ENCODE results near the gene NDST3.

NDST3 gene

DNA sequence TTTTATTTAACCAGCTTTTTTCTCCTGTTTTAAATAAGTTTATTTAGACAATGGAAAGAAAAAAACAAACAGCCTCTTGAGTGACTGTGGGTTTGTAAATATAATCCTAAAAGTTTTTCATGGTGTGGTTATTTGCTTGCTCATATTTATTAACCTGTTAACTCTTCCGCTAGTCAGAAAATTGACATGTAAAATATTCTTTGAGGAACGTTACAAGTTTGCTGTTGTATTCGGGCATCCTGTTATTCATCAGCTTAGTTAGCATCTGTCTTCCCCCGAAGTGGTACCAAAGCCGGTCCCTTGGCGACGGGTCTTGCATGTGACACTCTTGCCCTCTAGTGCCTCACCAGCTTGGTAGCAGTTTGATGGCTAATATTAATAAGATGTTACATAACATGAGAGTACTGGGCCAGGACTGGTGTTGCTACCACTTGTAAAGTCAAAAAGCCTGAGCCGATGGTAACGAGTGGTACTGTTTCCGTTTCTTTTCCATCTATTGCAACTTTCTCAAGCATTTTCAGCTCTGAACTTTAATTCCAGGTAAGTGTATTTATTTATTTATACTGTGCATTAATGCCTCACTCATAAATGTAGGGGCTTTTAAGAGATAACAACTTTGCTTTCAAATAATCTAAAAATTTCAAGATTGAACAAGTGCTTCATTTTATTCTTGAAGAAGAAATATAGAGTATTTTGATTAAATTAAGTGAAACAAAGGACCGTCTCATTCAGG lies at the start of gene NDST3:
TSS of gene NDST3 (plus strand) at position 434 of the 733 bp plus-strand sequence. CDS start 19,425 bp downstream, outside the sequence.
- peak in 46 of 51 donors; percentile 1 to 85 (median 48) for DNase-seq

DNA sequence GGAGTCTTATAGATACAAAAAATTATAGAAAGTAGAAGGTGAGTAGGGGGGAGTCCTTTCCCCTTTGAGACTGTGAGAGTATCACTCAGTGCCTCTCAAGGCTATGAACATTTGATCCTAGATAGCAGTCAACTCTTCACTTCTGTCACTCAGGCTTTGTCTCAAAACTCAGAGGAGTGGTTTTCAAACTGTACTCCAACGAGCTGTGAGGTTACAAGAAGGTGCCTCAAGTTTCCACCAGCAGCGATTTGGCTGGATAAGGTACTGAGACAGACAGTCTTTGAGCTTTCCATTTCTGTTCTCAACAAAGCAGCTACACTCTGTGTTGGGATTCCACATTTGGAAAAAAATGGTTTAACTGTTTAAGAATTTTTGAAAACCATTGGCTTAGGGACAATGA lies 48.0 kb upstream of the NDST3 start:
- DNase-seq, result no peak

- no peak for DNase-seq
These were observed 46.8 kb upstream of the NDST3 start for GRCh38 chr4:117987464-117987863.

- no peak for DNase-seq
These were observed 37.4 kb upstream of the NDST3 start for GRCh38 chr4:117996891-117997290.

- DNase-seq, result no peak
These were observed 30.2 kb upstream of the NDST3 start for GRCh38 chr4:118004088-118004487.

DNA sequence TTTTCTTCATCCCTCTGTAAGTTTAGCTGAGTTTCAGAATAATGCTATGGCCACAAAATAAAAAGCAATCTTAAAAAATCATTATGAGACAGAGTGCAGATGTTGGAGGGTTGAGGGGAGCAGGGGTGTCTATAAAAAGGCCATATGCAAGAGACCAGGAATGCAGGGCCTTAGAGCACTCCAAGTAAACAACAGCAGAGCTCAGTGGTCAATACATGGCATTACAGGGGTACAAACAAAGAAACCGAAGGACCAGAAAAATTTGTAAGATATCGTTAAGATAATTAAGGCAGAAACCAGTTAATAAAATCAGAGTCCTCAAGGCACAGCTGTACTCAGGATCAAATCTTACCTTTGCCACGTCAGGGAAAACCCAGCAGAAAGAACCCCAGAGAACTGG lies 28.4 kb upstream of the NDST3 start:
- DNase-seq, result no peak

GRCh38 chr4:118012142-118012541 lies 22.1 kb upstream of the NDST3 start:
- DNase-seq, result no peak

DNA sequence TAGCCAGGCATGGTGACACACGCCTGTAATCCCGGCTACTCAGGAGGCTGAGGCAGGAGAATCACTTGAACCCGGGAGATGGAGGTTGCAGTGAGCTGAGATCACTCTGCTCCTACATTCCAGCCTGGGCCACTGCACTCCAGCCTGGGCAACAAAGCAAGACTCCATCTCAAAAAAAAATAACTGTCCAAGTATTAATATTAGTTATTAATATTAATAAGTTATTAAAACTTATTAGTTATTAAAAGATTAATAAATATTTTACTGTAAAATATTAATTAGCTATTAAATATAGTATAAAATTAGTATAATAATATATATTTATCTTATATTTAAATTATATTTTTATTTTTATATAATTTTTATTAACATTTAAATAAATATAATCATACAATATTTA lies 19.5 kb upstream of the NDST3 start:
- no peak for DNase-seq

GRCh38 chr4:118018381-118019145 lies 15.7 kb upstream of the NDST3 start:
- DNase-seq, result no peak

DNA sequence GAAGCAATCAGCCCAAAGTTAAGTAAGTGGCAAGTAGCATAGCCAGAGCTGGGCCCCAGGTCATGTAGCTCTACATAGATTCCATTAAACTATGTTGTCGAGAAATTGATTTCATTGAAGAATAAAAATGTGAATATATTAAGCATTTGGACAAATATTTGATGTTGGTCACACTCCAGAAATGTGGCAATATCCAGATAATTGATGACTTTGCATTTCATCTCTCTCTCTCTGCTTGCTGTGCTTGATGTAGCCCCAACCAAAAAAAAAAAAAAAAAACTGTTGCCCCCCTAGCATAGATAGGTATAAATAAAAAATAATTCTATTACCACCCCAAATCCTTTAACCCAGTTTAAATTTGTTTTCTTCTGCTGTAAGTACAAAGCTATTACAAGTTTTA lies 7.5 kb upstream of the NDST3 start:
- no peak for DNase-seq

GRCh38 chr4:118029224-118029623 lies 5.1 kb upstream of the NDST3 start:
- no peak for DNase-seq

DNA sequence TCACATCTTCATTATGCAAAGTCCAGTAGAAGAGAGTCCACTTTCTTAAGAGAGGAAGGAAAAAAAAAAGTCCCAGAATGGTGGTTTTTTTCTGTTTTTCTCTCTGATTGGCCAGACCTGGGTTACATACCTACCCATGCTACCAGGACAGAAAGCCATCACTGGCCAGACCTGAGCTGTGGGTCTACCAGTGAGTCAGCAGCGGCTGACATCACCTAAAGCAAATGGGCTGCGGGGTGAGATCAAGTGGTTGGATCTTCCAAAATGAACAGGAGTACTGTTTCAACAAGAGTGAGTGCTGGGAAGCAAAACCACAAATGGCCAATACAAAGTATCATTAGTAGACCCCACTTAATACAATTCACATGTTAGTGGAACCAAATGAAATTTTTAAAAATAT lies 1.6 kb upstream of the NDST3 start:
- peak in 3 of 51 donors; percentile 1 to 48 (median 5) for DNase-seq

DNA sequence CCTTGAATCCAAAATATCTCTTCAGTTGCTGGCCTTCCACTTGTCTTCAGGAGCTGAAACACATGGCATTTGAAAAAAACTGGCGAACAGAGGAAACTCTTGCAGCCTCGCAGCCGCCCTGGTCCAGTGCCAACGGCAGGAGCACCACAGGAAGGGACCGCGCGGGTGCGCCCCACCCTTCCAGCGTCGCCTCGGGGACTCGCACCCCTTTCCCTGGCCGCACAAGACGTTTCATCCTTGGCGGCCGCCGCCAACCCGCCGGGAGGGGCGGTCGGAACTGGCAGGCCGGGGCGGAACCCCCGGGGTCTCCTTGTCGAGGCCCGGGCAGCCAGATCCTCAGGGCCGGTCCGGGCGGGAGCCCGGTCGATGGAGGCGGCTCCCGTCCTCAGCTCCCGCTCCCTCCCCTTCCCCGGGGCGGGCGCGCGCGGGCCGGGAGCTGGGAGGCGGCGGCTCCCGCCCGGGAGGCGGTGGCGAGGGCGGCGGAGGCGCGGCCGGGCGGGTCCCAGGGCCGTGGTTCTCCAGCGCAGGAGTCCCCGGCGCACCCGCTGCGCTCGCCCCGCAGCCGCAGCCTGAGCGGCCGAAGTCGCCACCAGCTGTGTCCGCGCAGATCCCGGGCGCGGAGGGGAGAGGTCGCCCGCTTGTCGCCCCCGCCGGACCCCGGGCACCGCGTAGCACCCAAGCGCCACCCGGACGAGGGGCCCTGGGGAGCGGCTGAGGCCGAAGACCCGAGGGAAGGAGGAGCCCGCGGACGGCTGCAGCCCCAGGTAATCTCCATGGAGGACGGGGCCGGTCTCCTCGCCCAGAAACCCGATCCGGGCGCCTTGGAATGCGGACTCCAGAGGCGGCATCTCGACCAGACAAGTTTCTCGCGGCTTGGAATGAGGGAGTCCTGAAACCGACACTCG lies 886 bp upstream of the NDST3 start:
- peak in 35 of 51 donors; percentile 1 to 73 (median 26) for DNase-seq

- no peak for DNase-seq
These were observed 1.0 kb downstream of the NDST3 start for GRCh38 chr4:118035309-118035708.

DNA sequence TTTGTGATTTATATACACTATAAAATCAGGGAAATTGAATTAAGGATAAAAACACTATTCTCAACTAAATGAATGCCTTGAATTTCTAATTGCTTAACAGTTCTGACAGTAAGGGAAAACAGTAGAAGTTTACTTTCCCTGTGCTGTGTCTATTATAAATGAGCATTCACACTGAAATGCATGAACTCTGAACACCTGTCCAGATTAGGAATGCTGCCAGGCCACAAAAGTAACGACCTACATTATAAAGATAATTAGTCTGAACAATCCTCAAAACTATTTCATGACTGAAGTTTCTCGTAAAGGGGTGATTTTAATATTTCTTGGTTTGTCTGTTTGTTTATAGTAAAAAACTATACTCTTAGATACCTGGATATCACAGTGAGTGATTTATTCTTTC lies 2.0 kb downstream of the NDST3 start:
- DNase-seq, result no peak

GRCh38 chr4:118037955-118038354 lies 3.7 kb downstream of the NDST3 start:
- DNase-seq, result no peak

GRCh38 chr4:118046323-118046722 lies 12.0 kb downstream of the NDST3 start:
- DNase-seq, result no peak

- no peak for DNase-seq
These were observed 12.8 kb downstream of the NDST3 start for GRCh38 chr4:118047043-118047442.

DNA sequence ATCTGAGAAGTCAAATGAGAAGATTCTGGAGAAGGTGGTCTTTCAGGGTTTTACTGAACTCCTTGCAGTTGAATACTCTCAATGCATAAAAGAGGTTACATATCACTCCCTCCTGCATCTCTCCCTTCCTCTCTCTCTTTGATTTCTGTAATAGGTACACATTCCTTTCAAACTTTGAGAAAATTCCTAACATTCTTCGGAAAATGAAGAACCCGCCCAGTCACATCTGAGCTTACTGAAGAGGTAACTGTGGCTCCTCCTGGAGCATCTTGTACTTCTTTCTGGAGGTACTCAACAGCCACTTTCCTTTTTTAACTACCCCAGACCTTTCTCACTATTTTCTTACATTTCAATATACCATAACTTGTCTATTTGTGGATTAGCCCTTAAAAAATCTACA lies 24.7 kb downstream of the NDST3 start:
- no peak for DNase-seq

- DNase-seq, result no peak
These were observed 25.1 kb downstream of the NDST3 start for GRCh38 chr4:118059397-118059796.

DNA sequence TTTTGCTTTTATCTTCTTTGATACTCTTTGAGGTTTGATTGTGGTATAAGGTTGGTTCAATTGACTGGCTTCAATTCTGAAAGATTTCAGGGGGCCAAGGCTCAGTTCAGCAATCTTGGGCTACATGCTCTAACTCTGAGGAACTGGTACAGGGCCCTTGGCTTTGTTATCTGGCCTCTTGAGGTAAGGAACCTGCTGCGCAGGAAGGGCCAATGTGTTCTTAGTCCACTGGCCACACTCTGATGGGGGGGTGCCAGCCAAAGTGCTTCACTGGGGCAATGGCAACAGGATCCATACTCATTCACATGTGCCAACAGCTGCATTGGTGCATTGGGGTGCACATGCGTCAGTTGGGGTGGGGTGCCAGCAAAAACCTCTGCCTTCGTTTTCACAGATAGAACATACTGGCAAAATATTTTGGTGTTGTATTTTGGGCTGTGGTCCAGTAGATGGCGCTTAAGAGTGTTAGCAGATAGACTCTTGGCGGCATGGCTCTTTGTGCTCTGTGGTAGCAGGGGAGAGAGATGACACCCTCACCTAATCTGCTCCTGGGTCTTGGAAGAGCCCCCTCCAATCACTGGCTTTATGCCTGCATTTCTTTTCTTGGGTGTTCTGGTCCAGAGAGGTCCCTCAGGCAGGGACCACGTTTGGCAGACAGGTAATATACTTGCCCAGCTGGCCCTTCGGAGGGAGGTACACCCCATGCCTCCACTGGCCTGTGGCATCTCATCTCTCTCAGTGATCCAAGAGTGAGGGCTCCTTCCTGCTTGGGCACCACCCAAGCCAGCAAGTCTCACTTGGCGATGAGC lies 42.9 kb downstream of the NDST3 start:
- peak in 1 of 51 donors; percentile 0 for DNase-seq

All from hypothalamus (tissue), 51 donors.